ENCODE measurements around the gene RGS12.

Gene RGS12

DNA sequence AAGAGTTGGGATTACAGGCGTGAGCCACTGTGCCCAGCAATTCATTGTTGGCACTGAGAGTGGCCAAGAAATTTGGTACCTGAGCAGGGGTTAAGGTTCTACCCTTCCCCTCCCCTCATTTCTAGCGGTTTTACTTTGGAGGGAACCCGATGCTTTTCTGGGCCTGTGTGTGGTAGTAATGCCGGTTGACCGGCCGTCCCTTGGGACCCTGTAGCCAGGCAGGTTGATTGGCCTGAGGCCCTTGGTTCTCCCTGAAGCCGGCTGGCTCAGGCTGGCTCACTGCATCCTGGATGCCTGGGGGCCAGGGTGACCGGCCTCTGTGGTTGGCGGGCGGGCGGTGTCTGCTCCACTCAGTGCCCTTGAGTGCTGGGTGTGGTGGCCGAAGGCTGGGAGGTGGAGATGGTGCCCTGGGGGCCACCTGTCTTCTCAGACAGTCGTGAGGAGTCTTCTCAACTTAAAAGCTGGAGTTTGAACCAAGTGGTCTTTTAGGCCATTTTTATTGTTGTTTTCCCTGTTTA, 45.6 kb downstream of the RGS12 start:
- intact Hi-C loops (cut with DNase I; ENCODE audit: low total_unique reads): no loop called here
- H3K4me1 ChIP-seq: peaks cover 0 to 11% (median 0%) of the 10 kb centered on the region in 4 donors

DNA sequence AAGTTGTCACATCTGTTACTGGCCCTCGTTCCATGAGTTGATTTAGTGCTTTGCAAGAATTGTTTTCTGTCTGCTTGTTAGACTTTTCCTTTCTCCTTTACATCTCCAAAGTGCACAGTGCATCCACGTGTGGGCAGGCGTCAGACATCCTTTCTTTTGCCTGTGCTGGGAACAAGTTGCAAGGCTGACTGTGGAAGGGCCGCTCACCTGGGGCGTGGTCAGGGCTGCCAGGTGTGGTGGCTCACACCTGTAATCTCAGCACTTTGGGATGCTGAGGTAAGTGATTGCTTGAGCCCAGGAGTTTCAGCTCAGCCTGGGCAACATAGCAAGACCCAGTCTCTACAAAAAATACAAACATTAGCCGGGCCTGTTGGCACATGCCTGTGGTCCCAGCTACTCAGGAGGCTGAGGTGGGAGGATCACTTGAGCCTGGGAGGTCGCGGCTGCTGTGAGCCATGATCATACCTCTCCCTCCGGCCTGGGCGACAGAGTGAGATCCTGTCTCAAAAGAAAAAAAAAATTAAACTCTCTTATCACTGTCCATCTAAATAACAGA, 46.2 kb downstream of the RGS12 start:
- no peak for DNase-seq

More for the DNA sequence above, 45.6 kb downstream of the RGS12 start:
- no peaks in the 10 kb centered on the region for H3K9me3 ChIP-seq
- H3K27ac ChIP-seq: no peak overlapping the region
- TF ChIP-seq CTCF (IDR thresholded peaks at IDR 0.05): no peak
- DNase-seq: no peak
- H3K27me3 ChIP-seq: no peaks in the 10 kb centered on the region
- H3K4me3 ChIP-seq: no peak overlapping the region
- peaks cover 0 to 5% (median 0%) of the 10 kb centered on the region in 3 donors for H3K36me3 ChIP-seq

GRCh38 chr4:3339577-3339976, 46.8 kb downstream of the RGS12 start:
- no peak for DNase-seq
- H3K9me3 ChIP-seq: no peaks in the 10 kb centered on the region
- H3K36me3 ChIP-seq: peaks cover 0 to 17% (median 0%) of the 10 kb centered on the region in 3 donors
- TF ChIP-seq CTCF (IDR thresholded peaks at IDR 0.05): no peak
- intact Hi-C loops (cut with DNase I; ENCODE audit: low total_unique reads): no loop called here
- H3K4me1 ChIP-seq: peaks cover 0 to 11% (median 0%) of the 10 kb centered on the region in 4 donors
- no peak overlapping the region for H3K27ac ChIP-seq
- no peak overlapping the region for H3K4me3 ChIP-seq
- H3K27me3 ChIP-seq: no peaks in the 10 kb centered on the region

More for the DNA sequence above, 46.2 kb downstream of the RGS12 start:
- H3K4me3 ChIP-seq: no peak overlapping the region
- no peak for TF ChIP-seq CTCF (IDR thresholded peaks at IDR 0.05)
- H3K27me3 ChIP-seq: no peaks in the 10 kb centered on the region
- H3K9me3 ChIP-seq: no peaks in the 10 kb centered on the region
- H3K4me1 ChIP-seq: peaks cover 0 to 11% (median 0%) of the 10 kb centered on the region in 4 donors
- H3K36me3 ChIP-seq: peaks cover 0 to 12% (median 0%) of the 10 kb centered on the region in 3 donors
- intact Hi-C loops (cut with DNase I; ENCODE audit: low total_unique reads): no loop called here
- H3K27ac ChIP-seq: no peak overlapping the region

DNA sequence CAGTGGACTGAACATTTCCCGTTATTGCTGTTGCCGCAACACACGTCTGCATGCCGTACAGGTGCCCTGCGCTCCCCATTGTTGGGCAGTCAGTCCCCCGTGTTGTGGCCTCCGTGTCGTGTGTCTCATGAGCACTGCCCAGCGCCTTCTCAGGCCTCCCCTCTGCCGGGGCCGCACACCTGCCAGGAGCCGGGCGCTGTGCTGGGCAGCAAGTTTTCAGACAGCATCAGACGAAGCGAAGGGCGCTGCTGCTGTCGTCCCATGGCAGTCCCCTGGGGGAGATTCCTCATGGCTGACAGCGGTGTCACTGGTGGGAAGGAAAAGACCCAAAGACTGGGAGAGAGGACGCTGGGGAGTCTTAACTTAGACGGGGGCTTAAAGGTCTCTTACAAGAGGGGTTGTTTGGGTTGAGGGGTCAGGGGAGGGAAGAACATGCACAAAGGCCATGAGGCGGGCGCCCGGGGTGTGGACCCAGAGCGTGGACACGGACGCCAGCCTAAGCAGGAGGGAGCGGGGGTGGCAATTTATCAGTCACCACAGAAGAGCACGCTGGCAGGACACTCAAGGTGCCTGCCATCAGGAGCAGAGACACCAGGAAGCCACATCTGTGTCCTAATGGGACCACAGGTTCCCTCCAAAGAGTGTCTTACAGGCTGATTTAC, 47.3 kb downstream of the RGS12 start:
- no peaks in the 10 kb centered on the region for H3K27me3 ChIP-seq
- no peak for DNase-seq
- peaks cover 0 to 17% (median 0%) of the 10 kb centered on the region in 3 donors for H3K36me3 ChIP-seq
- H3K4me3 ChIP-seq: no peak overlapping the region
- TF ChIP-seq CTCF (IDR thresholded peaks at IDR 0.05): no peak
- intact Hi-C loops (cut with DNase I; ENCODE audit: low total_unique reads): no loop called here
- no peaks in the 10 kb centered on the region for H3K9me3 ChIP-seq
- no peak overlapping the region for H3K27ac ChIP-seq
- peaks cover 0 to 11% (median 0%) of the 10 kb centered on the region in 4 donors for H3K4me1 ChIP-seq

GRCh38 chr4:3340700-3341083, 47.9 kb downstream of the RGS12 start:
- intact Hi-C loops (cut with DNase I; ENCODE audit: low total_unique reads): no loop called here
- peaks cover 0 to 17% (median 0%) of the 10 kb centered on the region in 3 donors for H3K36me3 ChIP-seq
- H3K4me1 ChIP-seq: peaks cover 0 to 10% (median 0%) of the 10 kb centered on the region in 4 donors
- DNase-seq: no peak
- no peak for TF ChIP-seq CTCF (IDR thresholded peaks at IDR 0.05)
- H3K4me3 ChIP-seq: no peak overlapping the region
- no peaks in the 10 kb centered on the region for H3K27me3 ChIP-seq
- H3K27ac ChIP-seq: no peak overlapping the region
- H3K9me3 ChIP-seq: no peaks in the 10 kb centered on the region

Measured in tibial artery (tissue), 4 donors.